AG09309 (cell line): ENCODE data around the gene PLXNA3.

Experiments
- DNase-seq: peaks from one replicate; pipeline ENCODE4 v3.0.0-alpha.2; 2010; ENCODE audit warnings: low read depth
- H3K4me3 ChIP-seq: 2 replicates; pipeline ENCODE4 v1.5.1; 2011; ENCODE audit warnings: mild to moderate bottlenecking, low read depth, low read length, moderate library complexity; ENCODE audit not compliant: control insufficient read depth
- TF ChIP-seq, protein P1 (sequence below): IDR thresholded peaks from 2 replicates; pipeline ENCODE4 v1.5.1; 2011; ENCODE audit warnings: mild to moderate bottlenecking, low read depth, low read length, inconsistent platforms; ENCODE audit not compliant: insufficient read depth, control insufficient read depth; ENCODE audit errors: missing control alignments

PLXNA3 gene

DNA sequence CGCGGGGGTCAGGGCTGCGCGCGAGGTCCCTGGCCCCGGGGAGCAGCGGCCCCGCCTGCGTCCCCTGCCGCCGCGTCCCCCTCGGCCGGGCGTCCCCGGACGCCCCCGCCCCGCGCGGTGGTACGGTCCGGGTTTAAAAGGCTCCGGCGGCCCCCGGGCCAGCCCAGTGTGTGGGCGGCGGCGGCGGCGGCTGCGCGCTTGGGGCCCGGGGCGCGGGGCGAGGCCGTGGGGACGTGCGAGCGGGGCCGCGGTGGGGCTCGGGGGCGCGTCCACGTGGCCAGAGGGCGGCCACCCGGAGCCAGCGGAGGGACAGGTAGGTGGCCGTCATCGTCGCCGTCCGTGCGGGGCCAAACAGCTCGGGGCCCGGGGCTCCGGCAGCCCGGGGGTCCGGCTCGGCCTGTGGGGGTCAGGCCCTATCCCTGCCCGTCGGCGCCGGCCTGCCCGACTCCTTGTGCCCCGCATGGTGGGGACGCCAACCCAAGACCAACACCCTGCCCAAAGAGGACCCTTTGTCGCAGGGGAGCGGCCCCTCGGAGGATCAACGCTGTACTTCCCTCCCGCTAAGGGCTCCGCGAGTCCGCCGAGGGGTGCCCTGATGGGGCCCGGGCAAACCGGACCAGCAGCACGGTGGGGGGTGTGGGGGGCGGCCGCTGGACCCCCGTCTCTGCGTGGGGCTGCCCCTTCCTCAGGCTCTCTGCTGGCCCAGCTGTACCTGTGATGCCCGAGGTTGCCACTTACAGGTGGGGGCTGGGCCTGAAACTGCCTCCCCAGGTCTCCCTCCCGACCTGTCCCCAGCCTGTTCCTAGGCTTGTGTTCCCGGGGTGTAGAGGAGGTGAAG, at the start of gene PLXNA3:
TSS of gene PLXNA3 (plus strand) at position 166 of the 838 bp plus-strand sequence. CDS start 1,903 bp downstream, outside the sequence.
- DNase-seq = no peak
- H3K4me3 ChIP-seq = peak within 1 kb of the TSS; percentile 86
- TF ChIP-seq, protein P1, sequence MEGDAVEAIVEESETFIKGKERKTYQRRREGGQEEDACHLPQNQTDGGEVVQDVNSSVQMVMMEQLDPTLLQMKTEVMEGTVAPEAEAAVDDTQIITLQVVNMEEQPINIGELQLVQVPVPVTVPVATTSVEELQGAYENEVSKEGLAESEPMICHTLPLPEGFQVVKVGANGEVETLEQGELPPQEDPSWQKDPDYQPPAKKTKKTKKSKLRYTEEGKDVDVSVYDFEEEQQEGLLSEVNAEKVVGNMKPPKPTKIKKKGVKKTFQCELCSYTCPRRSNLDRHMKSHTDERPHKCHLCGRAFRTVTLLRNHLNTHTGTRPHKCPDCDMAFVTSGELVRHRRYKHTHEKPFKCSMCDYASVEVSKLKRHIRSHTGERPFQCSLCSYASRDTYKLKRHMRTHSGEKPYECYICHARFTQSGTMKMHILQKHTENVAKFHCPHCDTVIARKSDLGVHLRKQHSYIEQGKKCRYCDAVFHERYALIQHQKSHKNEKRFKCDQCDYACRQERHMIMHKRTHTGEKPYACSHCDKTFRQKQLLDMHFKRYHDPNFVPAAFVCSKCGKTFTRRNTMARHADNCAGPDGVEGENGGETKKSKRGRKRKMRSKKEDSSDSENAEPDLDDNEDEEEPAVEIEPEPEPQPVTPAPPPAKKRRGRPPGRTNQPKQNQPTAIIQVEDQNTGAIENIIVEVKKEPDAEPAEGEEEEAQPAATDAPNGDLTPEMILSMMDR = no peak

DNA sequence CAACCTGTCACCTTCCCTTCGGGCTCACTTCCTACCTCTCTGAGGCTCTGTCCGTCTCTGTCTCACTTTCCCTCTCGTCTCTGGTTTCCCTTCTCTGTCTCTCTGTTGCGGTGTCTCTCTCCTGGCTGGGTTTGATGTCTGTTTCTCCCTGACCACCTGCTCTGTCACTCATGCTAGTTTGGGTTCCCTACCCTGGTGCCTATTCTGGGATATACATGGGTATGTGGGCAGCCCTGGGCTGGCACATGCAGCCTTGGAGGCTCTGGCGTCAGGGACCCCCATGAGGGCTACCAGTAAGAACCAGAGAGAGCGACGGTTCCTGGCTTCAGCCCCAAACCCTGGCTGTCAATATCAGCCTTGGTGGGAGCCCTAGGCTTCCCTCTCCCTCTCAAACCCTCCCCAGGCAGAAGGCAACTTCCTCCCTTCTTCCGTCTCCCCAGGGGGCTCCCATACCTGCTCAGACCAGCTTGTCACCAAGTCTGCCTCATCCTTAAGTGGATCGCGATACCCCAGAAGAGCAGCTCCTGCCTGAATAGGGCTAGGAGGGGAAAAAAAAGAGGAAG, 49.3 kb upstream of the PLXNA3 start:
- peak overlapping the region; percentile 57 for H3K4me3 ChIP-seq
- TF ChIP-seq, protein P1 = no peak
- no peak for DNase-seq

DNA sequence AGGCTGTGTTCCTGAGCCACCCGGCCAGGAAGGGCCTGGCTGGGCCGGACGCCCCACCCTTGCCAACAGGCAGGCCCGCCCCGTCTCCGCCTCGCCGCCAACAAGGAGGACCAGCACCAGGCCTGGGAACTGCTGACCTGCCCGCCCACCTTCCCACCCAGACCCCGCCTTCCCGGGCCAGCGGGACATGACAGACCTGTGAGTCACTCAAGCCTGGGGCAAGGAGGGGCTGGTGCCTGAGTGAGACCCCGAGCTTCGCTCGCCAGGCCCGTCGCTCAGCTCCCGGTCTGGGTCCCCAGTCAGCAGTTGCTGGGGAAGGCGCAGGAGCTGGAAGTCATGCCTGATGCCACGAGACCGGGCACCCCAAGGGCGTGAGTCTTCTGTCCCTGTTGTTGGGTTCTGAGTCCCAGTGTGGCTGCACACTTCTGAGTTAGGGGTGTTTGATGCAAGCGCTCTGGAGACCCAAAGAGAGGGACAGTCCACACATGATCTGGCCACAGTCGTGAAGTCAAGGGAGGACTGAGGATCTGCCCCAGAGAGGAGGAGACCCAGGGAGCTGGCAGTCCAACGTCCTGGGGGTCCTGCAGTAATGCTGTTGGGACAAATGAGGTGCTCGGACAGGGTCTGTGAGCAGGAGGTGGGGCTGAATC, 48.7 kb upstream of the PLXNA3 start, which contains the start of gene DNASE1L1:
TSS of gene DNASE1L1 (minus strand) at position 33 of the 650 bp plus-strand sequence. CDS start 3,686 bp downstream, outside the sequence.
- peak; percentile 32 for DNase-seq
- TF ChIP-seq, protein P1 = no peak
- H3K4me3 ChIP-seq = peak within 1 kb of the TSS; percentile 57

DNA sequence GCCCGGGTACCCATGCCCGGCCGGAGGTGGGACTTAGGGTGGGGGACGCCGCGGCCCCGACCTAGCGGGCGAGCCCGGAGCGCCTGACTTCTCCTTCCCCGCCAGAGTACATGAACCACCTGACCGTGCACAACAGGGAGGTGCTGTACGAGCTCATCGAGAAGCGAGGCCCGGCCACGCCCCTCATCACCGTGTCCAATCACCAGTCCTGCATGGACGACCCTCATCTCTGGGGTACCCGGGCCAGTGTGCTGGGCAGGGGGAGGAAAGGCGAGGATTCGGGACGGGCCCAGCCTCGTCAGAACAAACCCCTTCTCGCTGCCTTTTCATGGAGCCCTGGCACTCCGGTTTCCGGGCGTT, 46.1 kb upstream of the PLXNA3 start:
- H3K4me3 ChIP-seq = peak overlapping the region; percentile 54
- TF ChIP-seq, protein P1 = no peak
- DNase-seq = no peak

DNA sequence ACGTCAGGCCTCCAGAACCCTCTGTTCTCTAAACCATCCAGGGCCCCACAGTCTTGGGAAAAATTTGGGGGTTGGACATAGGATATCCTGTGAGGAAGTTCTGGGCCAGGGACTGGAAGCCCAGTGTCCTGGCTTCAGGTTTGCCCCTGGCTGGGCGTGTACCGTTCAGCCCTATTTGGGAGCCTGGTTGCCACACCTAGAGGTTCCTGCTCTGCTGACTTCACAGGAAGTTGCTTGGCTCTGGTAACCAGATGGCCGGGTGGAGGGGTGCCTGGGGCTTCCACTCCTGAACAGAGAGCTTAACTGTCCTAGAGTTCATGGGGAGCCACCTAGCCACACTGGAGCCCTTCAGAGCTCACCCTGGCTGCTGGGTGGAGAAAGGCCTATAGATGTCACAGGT, 45.6 kb upstream of the PLXNA3 start:
- TF ChIP-seq, protein P1 = no peak
- peak overlapping the region; percentile 54 for H3K4me3 ChIP-seq
- DNase-seq = no peak

DNA sequence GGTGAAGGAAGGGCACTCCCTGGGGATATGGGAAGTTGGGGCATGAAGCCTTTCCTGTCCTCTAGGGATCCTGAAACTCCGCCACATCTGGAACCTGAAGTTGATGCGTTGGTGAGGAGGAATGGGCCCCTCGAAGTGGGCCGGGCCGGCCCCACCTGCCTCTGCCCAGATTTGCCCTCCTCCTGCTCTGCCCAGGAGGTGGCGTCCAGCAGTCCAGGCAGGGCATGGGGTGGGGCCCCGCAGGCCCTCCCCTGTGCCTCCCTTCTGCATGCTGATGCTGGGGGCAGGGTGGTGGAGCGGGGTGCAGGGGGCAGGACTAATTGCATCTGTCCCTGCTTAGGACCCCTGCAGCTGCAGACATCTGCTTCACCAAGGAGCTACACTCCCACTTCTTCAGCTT, 44.9 kb upstream of the PLXNA3 start:
- DNase-seq = no peak
- TF ChIP-seq, protein P1 = no peak
- no peak overlapping the region for H3K4me3 ChIP-seq
